SK-N-SH treated with all-trans-retinoic acid at 6 μM for 48 hours (cell line): ENCODE results near the gene IRX6.

ENCODE experiments used
- POU6F1 ChIP-seq: fragments of 250-450 bp; sonication (Bioruptor Pico); IDR thresholded peaks from 2 replicates; pipeline ENCODE4 v1.8.0; 2021; ENCODE audit warnings: low read depth, mild to moderate bottlenecking, moderate library complexity, borderline replicate concordance
- ZFP3 ChIP-seq: fragments of 250-450 bp; sonication (Bioruptor Pico); IDR thresholded peaks from 2 replicates; pipeline ENCODE4 v1.5.0; 2020; ENCODE audit warnings: mild to moderate bottlenecking, moderate library complexity

GRCh38 chr16:55280587-55280986 lies 43.4 kb upstream of the IRX6 start:
- TF ChIP-seq POU6F1 (CRISPR knock-in tag) = no peak
- TF ChIP-seq ZFP3 (CRISPR knock-in tag) = no peak
